GM19025 (cell line): ENCODE data around the gene CAMTA1.

Experiments
- ATAC-seq: cut with Tn5 transposase; IDR thresholded peaks from one replicate; pipeline ENCODE4 v1.9.1; 2021; ENCODE audit warnings: mild to moderate bottlenecking, low read depth, moderate library complexity; ENCODE audit not compliant: unreplicated experiment

The CAMTA1 gene

GRCh38 chr1:7507285-7508019 is 722.2 kb downstream of the CAMTA1 start:
- ATAC-seq = no peak

- ATAC-seq = no peak
Observed at GRCh38 chr1:7508052-7508933, 723.0 kb downstream of the CAMTA1 start.

- ATAC-seq = no peak
Observed at GRCh38 chr1:7508934-7509519, 723.8 kb downstream of the CAMTA1 start.

- ATAC-seq = no peak
Observed at GRCh38 chr1:7509598-7509997, 724.3 kb downstream of the CAMTA1 start.

GRCh38 chr1:7510389-7510931 is 725.2 kb downstream of the CAMTA1 start:
- ATAC-seq = no peak

- ATAC-seq = no peak
Observed at GRCh38 chr1:7511381-7511780, 726.1 kb downstream of the CAMTA1 start.

- no peak for ATAC-seq
Observed at GRCh38 chr1:7513081-7513480, 727.8 kb downstream of the CAMTA1 start.

- ATAC-seq = no peak
Observed at GRCh38 chr1:7515175-7515574, 729.9 kb downstream of the CAMTA1 start.

GRCh38 chr1:7515904-7516303 is 730.6 kb downstream of the CAMTA1 start:
- ATAC-seq = no peak

- ATAC-seq = no peak
Observed at GRCh38 chr1:7516341-7516740, 731.1 kb downstream of the CAMTA1 start.

GRCh38 chr1:7516929-7517328 is 731.7 kb downstream of the CAMTA1 start:
- no peak for ATAC-seq

GRCh38 chr1:7517611-7518330 is 732.5 kb downstream of the CAMTA1 start:
- no peak for ATAC-seq

- no peak for ATAC-seq
Observed at GRCh38 chr1:7518411-7518810, 733.2 kb downstream of the CAMTA1 start.

GRCh38 chr1:7519181-7519860 is 734.1 kb downstream of the CAMTA1 start:
- no peak for ATAC-seq

GRCh38 chr1:7519861-7520395 is 734.7 kb downstream of the CAMTA1 start:
- ATAC-seq = no peak

GRCh38 chr1:7520496-7520895 is 735.2 kb downstream of the CAMTA1 start:
- ATAC-seq = no peak

GRCh38 chr1:7524341-7525337 is 739.4 kb downstream of the CAMTA1 start:
- ATAC-seq = no peak

GRCh38 chr1:7525338-7526063 is 740.2 kb downstream of the CAMTA1 start:
- ATAC-seq = no peak
